ENCODE data around the gene EEIG1.

EEIG1 gene

GRCh38 chr9:127944586-127945218, 36.1 kb downstream of the EEIG1 start:
- ChIA-PET POLR2A (interaction anchor here (1.1 kb wide), 1 partner anchor 90 kb away, joined by 3 read pairs; no protein-coding TSS in a partner anchor), CTCF (interaction anchor here (1.0 to 3.6 kb wide), 7 partner anchors 10 to 90 kb away, joined by 3 to 38 read pairs (median 4); no protein-coding TSS in a partner anchor)
- TF ChIP-seq TARDBP (IDR thresholded peaks at IDR 0.05) = no peak
- TF ChIP-seq FOXA1 (IDR thresholded peaks at IDR 0.05) = no peak
- DNase-seq (ENCODE audit: extremely low spot score) = no peak

- POLR2A ChIA-PET = interaction anchor here (0.8 to 1.1 kb wide), 3 partner anchors 19 to 91 kb away, joined by 3 to 4 read pairs (median 3); no protein-coding TSS in a partner anchor
- CTCF ChIA-PET = interaction anchor here (0.6 to 3.6 kb wide), 21 partner anchors 9 to 1174 kb away, joined by 3 to 38 read pairs (median 4); no protein-coding TSS in a partner anchor
- TF ChIP-seq CTBP1 (IDR thresholded peaks at IDR 0.05; ENCODE audit: borderline replicate concordance) = no peak
- TF ChIP-seq ELF4 (IDR thresholded peaks at IDR 0.05) = no peak
- TF ChIP-seq ARNT (IDR thresholded peaks at IDR 0.05) = no peak
These were observed 37.1 kb downstream of the EEIG1 start for GRCh38 chr9:127943731-127944144.

GRCh38 chr9:127943011-127943662, 37.7 kb downstream of the EEIG1 start:
- ChIA-PET CTCF (interaction anchor here (0.6 to 3.6 kb wide), 20 partner anchors 8 to 1173 kb away, joined by 3 to 38 read pairs (median 4); partner anchors contain the start of gene NAIF1), POLR2A (interaction anchor here (1.0 to 1.6 kb wide), 3 partner anchors 13 to 92 kb away, joined by 3 to 4 read pairs (median 3); partner anchors contain the start of gene PIP5KL1)
- TF ChIP-seq ZNF384 (IDR thresholded peaks at IDR 0.05) = no peak
- no peak for TF ChIP-seq SP1 (IDR thresholded peaks at IDR 0.05)
- no peak for DNase-seq (ENCODE audit: extremely low spot score)

More at GRCh38 chr9:127943731-127944144, 37.1 kb downstream of the EEIG1 start:
- DNase-seq (ENCODE audit: extremely low spot score) = peak; percentile 88

GRCh38 chr9:127942216-127943010, 38.4 kb downstream of the EEIG1 start:
- peak; percentile 69; the same call in 1 of the 2 replicates for TF ChIP-seq HDGF (IDR thresholded peaks at IDR 0.05; ENCODE audit: borderline replicate concordance)
- no peak for TF ChIP-seq CTBP1 (IDR thresholded peaks at IDR 0.05; ENCODE audit: borderline replicate concordance)
- ChIA-PET POLR2A (interaction anchor here (1.6 kb wide), 1 partner anchor 12 kb away, joined by 4 read pairs; the partner anchor contains the start of gene PIP5KL1), CTCF (interaction anchor here (0.6 to 3.6 kb wide), 14 partner anchors 9 to 507 kb away, joined by 3 to 38 read pairs (median 4); partner anchors contain the start of gene NAIF1)
- DNase-seq (ENCODE audit: extremely low spot score) = peak; percentile 75

- TF ChIP-seq FOXA1 (IDR thresholded peaks at IDR 0.05) = no peak
- TF ChIP-seq LEF1 (IDR thresholded peaks at IDR 0.05; ENCODE audit: borderline replicate concordance) = no peak
- TF ChIP-seq ARNT (IDR thresholded peaks at IDR 0.05) = no peak
- no peak for TF ChIP-seq L3MBTL2 (conservative IDR thresholded peaks at IDR 0.05)
- TF ChIP-seq SUZ12 (IDR thresholded peaks at IDR 0.05) = no peak
- TF ChIP-seq PKNOX1 (IDR thresholded peaks at IDR 0.05) = no peak
- no peak for TF ChIP-seq BHLHE40 (IDR thresholded peaks at IDR 0.05; ENCODE audit: borderline replicate concordance)
- no peak for TF ChIP-seq TARDBP (IDR thresholded peaks at IDR 0.05)
- no peak for DNase-seq (ENCODE audit: extremely low spot score)
- POLR2A ChIA-PET = interaction anchor here (1.6 kb wide), 1 partner anchor 12 kb away, joined by 4 read pairs; the partner anchor contains the start of gene PIP5KL1
- CTCF ChIA-PET = interaction anchor here (0.6 to 3.6 kb wide), 6 partner anchors 9 to 204 kb away, joined by 3 to 38 read pairs (median 4); no protein-coding TSS in a partner anchor
These were observed 38.9 kb downstream of the EEIG1 start for GRCh38 chr9:127941961-127942215.

GRCh38 chr9:127941062-127941960, 39.5 kb downstream of the EEIG1 start:
- ChIA-PET POLR2A (interaction anchor here (1.6 kb wide), 1 partner anchor 11 kb away, joined by 4 read pairs; the partner anchor contains the start of gene PIP5KL1), CTCF (interaction anchor here (1.0 to 3.6 kb wide), 4 partner anchors 8 to 94 kb away, joined by 3 to 38 read pairs (median 10); no protein-coding TSS in a partner anchor)
- DNase-seq (ENCODE audit: extremely low spot score) = no peak
- no peak for TF ChIP-seq SP1 (IDR thresholded peaks at IDR 0.05)
- no peak for TF ChIP-seq BHLHE40 (IDR thresholded peaks at IDR 0.05; ENCODE audit: borderline replicate concordance)
- TF ChIP-seq NFRKB (IDR thresholded peaks at IDR 0.05) = no peak
- no peak for TF ChIP-seq ARNT (IDR thresholded peaks at IDR 0.05)
- TF ChIP-seq HDGF (IDR thresholded peaks at IDR 0.05; ENCODE audit: borderline replicate concordance) = no peak
- no peak for TF ChIP-seq SUZ12 (IDR thresholded peaks at IDR 0.05)
- no peak for TF ChIP-seq FOXK2 (IDR thresholded peaks at IDR 0.05)
- no peak for TF ChIP-seq LEF1 (IDR thresholded peaks at IDR 0.05; ENCODE audit: borderline replicate concordance)
- TF ChIP-seq CTBP1 (IDR thresholded peaks at IDR 0.05; ENCODE audit: borderline replicate concordance) = no peak
- TF ChIP-seq TARDBP (IDR thresholded peaks at IDR 0.05) = no peak
- TF ChIP-seq L3MBTL2 (conservative IDR thresholded peaks at IDR 0.05) = no peak
- TF ChIP-seq FOXA1 (IDR thresholded peaks at IDR 0.05) = no peak
- no peak for TF ChIP-seq FOXM1 (IDR thresholded peaks at IDR 0.05; ENCODE audit: borderline replicate concordance)
- no peak for TF ChIP-seq ZNF384 (IDR thresholded peaks at IDR 0.05)
- no peak for TF ChIP-seq PKNOX1 (IDR thresholded peaks at IDR 0.05)
- no peak for TF ChIP-seq ELF4 (IDR thresholded peaks at IDR 0.05)
